Activated T-cell treated with anti-CD3 and anti-CD28 coated beads, Interleukin-2, amount 50 U/mL, for 72 hours (primary cell): ENCODE data around the gene CRB2. TPM values are rescaled to one million over a fixed set of nuclear protein-coding genes. Genes with fewer than 3 reads are reported as not detected.

Experiments used
- ATAC-seq, 2 donors: fragments of 150-1000 bp; cut with Tn5 transposase; replicated peaks in 1 of 2; 2 replicates each; pipeline ENCODE4 v1.10.0; 2021; ENCODE audit warnings: moderate library complexity in 2 of 2, mild to moderate bottlenecking in 1 of 2
- DNase-seq, 2 donors: peaks; one replicate each; pipeline ENCODE4 v3.0.0; 2021 to 2022; ENCODE audit warnings: mixed read lengths in 1 of 2
- H3K27ac Mint-ChIP-seq: one replicate; pipeline ENCODE4 v1.8.0; 2022; ENCODE audit warnings: mild to moderate bottlenecking, moderate library complexity, mixed read lengths
- H3K27me3 Mint-ChIP-seq: one replicate; pipeline ENCODE4 v1.8.0; 2022; ENCODE audit warnings: low read depth, mixed read lengths
- H3K36me3 Mint-ChIP-seq, 2 donors: one replicate each; pipeline ENCODE4 v1.8.0; 2022; ENCODE audit warnings: mixed read lengths in 2 of 2, mild to moderate bottlenecking in 1 of 2; ENCODE audit not compliant: insufficient read depth in 2 of 2
- H3K4me1 Mint-ChIP-seq: one replicate; pipeline ENCODE4 v1.8.0; 2022; ENCODE audit warnings: low read depth, mixed read lengths
- H3K4me3 Mint-ChIP-seq, 2 donors: one replicate each; pipeline ENCODE4 v1.8.0; 2022; ENCODE audit warnings: mild to moderate bottlenecking in 2 of 2, mixed read lengths in 2 of 2, moderate library complexity in 2 of 2
- H3K9me3 Mint-ChIP-seq, 2 donors: one replicate each; pipeline ENCODE4 v1.8.0; 2022; ENCODE audit warnings: mixed read lengths in 2 of 2
- total RNA-seq, 2 donors: library from RNA; stranded (reverse); gene quantifications; one replicate each; pipeline ENCODE4 v1.2.3, GENCODE V29; 2022

Gene CRB2
- total RNA-seq, 2 donors from 2014 or later: not detected

DNA sequence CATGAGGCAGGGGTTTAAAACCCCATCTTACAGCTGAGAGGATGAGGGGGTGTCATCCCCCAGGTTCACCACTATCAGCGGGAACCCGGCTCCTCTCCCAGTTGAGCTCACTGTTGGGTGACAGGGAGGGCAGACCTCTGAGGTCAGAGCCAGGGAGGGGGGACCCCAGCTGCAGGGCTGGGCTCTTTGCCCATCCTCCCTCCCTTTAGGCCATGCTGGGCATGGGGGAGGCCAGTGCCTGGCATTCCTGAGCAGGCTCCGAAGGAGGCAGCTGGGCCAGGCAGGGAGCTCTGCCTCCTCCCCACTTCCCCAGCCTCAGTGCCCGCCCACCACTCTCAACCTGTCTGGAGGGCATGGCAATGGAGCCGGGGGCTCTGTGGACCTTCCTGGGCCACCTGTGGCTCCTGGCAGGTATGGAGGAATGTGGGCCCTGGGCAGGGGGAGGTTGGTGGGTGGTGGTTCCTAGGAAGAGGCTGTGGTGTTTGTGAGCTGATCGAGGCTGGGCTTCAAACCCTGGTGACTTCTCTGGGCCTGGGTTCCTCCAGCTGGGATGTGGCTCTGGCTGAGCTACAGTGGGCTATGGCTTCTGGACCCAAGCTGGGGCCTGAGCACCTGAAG, 12.6 kb downstream of the CRB2 start:
- Mint-ChIP-seq H3K36me3 (no peaks in the 10 kb centered on the region), H3K27ac (no peak overlapping the region), H3K27me3 (peaks cover 21% of the 10 kb centered on the region), H3K9me3 (no peaks in the 10 kb centered on the region), H3K4me1 (no peaks in the 10 kb centered on the region), H3K4me3 (no peak overlapping the region)
- DNase-seq (no peak), ATAC-seq (no peak)

DNA sequence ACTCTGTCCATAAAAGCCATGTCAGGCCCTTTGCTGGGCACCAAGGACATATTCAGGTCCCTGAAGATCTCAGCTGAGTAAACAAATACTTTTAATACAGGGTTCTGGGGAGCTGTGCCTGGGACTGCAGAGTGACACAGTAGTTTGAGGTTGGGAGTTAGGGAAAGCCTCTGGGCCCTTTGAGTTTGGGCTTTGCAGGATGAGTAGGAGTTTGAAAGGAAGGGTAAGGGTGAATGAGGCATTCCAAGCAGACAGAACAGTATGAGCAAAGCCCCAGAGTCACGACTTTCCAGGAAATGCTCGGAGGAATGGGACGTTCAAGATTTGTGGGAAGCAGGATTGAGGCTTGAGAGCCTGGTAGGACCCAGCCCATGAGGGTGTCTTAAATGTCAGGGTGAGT, 13.3 kb downstream of the CRB2 start:
- ATAC-seq (no peak), DNase-seq (no peak)
- H3K27ac Mint-ChIP-seq: no peak overlapping the region
- no peaks in the 10 kb centered on the region for H3K9me3 Mint-ChIP-seq
- no peak overlapping the region for H3K4me3 Mint-ChIP-seq
- H3K27me3 Mint-ChIP-seq: peaks cover 27% of the 10 kb centered on the region
- no peaks in the 10 kb centered on the region for H3K4me1 Mint-ChIP-seq
- H3K36me3 Mint-ChIP-seq: no peaks in the 10 kb centered on the region

DNA sequence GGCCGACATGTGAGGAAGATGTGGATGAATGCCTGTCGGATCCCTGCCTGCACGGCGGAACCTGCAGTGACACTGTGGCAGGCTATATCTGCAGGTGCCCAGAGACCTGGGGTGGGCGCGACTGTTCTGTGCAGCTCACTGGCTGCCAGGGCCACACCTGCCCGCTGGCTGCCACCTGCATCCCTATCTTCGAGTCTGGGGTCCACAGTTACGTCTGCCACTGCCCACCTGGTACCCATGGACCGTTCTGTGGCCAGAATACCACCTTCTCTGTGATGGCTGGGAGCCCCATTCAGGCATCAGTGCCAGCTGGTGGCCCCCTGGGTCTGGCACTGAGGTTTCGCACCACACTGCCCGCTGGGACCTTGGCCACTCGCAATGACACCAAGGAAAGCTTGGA, 14.1 kb downstream of the CRB2 start:
- Mint-ChIP-seq H3K27me3 (peaks cover 35% of the 10 kb centered on the region), H3K4me3 (no peak overlapping the region), H3K9me3 (no peaks in the 10 kb centered on the region), H3K4me1 (no peaks in the 10 kb centered on the region), H3K36me3 (no peaks in the 10 kb centered on the region), H3K27ac (no peak overlapping the region)
- no peak for DNase-seq
- ATAC-seq: no peak

DNA sequence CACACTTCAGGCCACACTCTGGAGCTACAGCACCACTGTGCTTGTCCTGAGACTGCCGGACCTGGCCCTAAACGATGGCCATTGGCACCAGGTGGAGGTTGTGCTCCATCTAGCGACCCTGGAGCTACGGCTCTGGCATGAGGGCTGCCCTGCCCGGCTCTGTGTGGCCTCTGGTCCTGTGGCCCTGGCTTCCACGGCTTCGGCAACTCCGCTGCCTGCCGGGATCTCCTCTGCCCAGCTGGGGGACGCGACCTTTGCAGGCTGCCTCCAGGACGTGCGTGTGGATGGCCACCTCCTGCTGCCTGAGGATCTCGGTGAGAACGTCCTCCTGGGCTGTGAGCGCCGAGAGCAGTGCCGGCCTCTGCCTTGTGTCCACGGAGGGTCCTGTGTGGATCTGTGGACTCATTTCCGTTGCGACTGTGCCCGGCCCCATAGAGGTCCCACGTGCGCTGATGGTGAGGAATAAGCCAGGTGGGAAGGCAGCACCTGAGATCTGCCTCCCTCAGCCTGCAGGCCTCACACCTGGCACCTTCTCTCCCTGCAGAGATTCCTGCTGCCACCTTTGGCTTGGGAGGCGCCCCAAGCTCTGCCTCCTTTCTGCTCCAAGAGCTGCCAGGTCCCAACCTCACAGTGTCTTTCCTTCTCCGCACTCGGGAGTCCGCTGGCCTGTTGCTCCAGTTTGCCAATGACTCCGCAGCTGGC, 14.7 kb downstream of the CRB2 start:
- DNase-seq (no peak), ATAC-seq (no peak)
- peaks cover 39% of the 10 kb centered on the region for H3K27me3 Mint-ChIP-seq
- H3K4me1 Mint-ChIP-seq: no peaks in the 10 kb centered on the region
- H3K27ac Mint-ChIP-seq: no peak overlapping the region
- no peak overlapping the region for H3K4me3 Mint-ChIP-seq
- no peaks in the 10 kb centered on the region for H3K9me3 Mint-ChIP-seq
- no peaks in the 10 kb centered on the region for H3K36me3 Mint-ChIP-seq

DNA sequence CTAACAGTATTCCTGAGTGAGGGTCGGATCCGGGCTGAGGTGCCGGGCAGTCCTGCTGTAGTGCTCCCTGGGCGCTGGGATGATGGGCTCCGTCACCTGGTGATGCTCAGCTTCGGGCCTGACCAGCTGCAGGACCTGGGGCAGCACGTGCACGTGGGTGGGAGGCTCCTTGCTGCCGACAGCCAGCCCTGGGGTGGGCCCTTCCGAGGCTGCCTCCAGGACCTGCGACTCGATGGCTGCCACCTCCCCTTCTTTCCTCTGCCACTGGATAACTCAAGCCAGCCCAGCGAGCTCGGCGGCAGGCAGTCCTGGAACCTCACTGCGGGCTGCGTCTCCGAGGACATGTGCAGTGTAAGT, 15.2 kb downstream of the CRB2 start:
- Mint-ChIP-seq H3K4me1 (no peaks in the 10 kb centered on the region), H3K27me3 (peaks cover 39% of the 10 kb centered on the region), H3K27ac (no peak overlapping the region), H3K36me3 (no peaks in the 10 kb centered on the region), H3K4me3 (no peak overlapping the region), H3K9me3 (no peaks in the 10 kb centered on the region)
- no peak for DNase-seq
- no peak for ATAC-seq

DNA sequence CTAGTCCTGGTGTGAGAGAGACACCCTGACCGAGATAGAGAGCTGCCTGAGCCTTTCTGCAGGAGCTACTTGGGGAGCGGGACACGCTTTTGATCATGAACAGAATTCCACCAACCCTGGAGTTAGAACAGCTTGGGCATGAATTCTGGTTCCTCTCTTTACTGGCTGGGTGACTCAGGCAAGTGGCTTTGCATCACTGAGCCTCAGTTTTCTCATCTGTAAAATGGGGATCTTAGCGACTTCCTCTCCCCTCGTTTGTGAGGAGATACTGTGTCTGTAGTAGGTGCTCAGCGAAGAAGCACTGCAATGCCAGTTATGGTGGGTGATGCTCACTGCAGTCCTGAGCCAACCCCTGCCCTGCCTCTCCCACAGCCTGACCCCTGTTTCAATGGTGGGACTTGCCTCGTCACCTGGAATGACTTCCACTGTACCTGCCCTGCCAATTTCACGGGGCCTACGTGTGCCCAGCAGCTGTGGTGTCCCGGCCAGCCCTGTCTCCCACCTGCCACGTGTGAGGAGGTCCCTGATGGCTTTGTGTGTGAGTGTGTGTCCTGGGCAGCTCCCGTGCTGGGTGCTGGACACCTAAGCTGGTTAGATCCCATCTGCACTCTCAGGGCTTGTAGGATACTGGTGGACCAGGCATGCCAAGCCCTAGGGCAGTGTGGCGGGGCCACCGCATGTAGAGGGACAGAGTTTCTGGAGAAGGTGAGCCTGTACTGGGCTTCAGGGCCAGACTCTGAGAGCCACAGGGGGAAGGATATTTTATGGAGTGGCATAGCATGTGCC, 16.0 kb downstream of the CRB2 start:
- no peak overlapping the region for H3K4me3 Mint-ChIP-seq
- no peaks in the 10 kb centered on the region for H3K36me3 Mint-ChIP-seq
- DNase-seq (no peak), ATAC-seq (no peak)
- no peaks in the 10 kb centered on the region for H3K9me3 Mint-ChIP-seq
- peaks cover 39% of the 10 kb centered on the region for H3K27me3 Mint-ChIP-seq
- no peak overlapping the region for H3K27ac Mint-ChIP-seq
- H3K4me1 Mint-ChIP-seq: no peaks in the 10 kb centered on the region

DNA sequence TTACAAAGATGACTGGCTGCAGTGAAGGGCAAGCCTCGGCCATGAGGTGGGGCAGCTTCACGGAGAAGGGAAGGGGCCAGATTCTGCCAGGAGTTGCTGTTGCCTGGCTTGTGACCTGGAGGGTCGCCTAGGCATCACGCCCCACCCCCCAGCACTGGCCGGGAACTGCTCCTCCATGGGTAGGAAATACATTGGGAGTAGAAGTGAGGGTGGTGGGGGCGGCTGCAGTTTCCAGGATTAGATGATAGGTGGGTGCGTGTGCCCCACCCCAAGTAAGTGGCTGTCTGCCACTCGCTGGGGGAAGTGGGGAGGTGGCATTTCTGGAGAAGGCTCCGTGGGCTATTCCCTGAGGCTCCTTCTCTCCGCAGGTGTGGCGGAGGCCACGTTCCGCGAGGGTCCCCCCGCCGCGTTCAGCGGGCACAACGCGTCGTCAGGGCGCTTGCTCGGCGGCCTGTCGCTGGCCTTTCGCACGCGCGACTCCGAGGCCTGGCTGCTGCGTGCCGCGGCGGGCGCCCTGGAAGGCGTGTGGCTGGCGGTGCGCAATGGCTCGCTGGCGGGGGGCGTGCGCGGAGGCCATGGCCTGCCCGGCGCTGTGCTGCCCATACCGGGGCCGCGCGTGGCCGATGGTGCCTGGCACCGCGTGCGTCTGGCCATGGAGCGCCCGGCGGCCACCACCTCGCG, 16.9 kb downstream of the CRB2 start:
- H3K4me3 Mint-ChIP-seq: no peak overlapping the region
- ATAC-seq (no peak), DNase-seq (no peak)
- H3K4me1 Mint-ChIP-seq: no peaks in the 10 kb centered on the region
- H3K9me3 Mint-ChIP-seq: no peaks in the 10 kb centered on the region
- H3K27me3 Mint-ChIP-seq: peaks cover 39% of the 10 kb centered on the region
- no peaks in the 10 kb centered on the region for H3K36me3 Mint-ChIP-seq
- no peak overlapping the region for H3K27ac Mint-ChIP-seq

DNA sequence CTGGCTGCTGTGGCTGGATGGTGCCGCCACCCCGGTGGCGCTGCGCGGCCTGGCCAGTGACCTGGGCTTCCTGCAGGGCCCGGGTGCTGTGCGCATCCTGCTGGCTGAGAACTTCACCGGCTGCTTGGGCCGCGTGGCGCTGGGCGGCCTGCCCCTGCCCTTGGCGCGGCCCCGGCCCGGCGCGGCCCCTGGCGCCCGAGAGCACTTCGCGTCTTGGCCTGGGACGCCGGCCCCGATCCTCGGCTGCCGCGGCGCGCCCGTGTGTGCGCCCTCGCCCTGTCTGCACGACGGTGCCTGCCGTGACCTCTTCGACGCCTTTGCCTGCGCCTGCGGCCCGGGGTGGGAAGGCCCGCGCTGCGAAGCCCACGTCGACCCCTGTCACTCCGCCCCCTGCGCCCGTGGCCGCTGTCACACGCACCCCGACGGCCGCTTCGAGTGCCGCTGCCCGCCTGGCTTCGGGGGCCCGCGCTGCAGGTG, 17.5 kb downstream of the CRB2 start:
- no peaks in the 10 kb centered on the region for H3K4me1 Mint-ChIP-seq
- DNase-seq: no peak
- H3K27ac Mint-ChIP-seq: no peak overlapping the region
- peaks cover 39% of the 10 kb centered on the region for H3K27me3 Mint-ChIP-seq
- no peak overlapping the region for H3K4me3 Mint-ChIP-seq
- no peaks in the 10 kb centered on the region for H3K9me3 Mint-ChIP-seq
- no peaks in the 10 kb centered on the region for H3K36me3 Mint-ChIP-seq
- ATAC-seq: peak in 1 of 2 donors; percentile 11

DNA sequence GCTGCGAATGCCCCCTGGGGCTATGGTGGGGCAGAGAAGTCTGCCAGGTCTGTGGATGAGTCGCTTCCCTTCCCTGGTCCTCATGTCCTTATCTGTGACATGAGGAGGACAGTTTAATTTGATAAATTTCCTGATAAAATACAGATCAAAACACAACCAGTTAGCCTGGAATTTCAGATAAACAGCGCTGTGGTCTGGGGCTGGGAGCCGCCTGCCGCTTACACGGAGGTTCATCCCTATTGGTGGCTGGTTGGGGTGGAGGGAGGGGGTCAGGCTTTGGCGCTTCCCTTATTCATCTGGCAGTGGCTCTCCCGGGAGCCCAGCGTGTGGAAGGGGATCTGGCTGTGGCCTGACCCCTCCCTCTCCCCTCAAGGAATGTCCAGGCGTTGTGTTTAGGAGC, 17.9 kb downstream of the CRB2 start:
- H3K27ac Mint-ChIP-seq: no peak overlapping the region
- DNase-seq (no peak), ATAC-seq (no peak)
- H3K4me3 Mint-ChIP-seq: peak overlapping the region in 1 of 2 donors; percentile 5
- H3K4me1 Mint-ChIP-seq: no peaks in the 10 kb centered on the region
- no peaks in the 10 kb centered on the region for H3K9me3 Mint-ChIP-seq
- no peaks in the 10 kb centered on the region for H3K36me3 Mint-ChIP-seq
- H3K27me3 Mint-ChIP-seq: peaks cover 39% of the 10 kb centered on the region

DNA sequence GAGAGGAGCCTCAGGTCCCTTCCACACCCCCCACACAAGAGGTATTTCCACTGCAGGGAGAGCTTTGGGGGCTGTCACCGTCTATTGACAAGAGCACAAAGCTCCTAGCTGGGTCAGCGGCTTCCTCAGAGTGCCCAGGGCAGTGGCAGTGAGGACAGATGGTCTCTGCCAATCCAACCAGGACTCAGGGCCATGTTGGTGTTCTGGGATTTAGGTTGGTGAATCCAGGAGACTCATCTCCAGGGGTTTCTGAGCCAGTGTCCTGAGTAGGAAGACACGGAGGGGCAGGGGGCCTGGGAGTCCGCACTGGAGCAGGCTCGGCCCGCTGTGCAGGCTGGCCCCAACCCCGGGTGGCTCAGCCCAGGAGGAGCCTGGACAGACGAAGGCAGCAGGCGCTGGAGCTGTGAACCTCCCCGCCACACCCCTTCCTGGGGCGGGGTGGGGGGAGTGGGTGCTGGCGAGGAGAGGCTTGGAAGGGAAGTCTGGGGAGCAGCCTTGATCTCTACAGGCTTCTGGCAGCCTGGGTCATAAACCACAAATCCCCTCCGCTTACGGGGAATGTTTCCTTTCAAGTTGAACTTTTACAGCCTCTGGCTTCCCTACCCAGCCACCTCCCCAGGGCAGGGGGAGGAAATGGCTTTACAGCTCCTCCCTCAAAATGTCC, 19.6 kb downstream of the CRB2 start:
- H3K27me3 Mint-ChIP-seq: peaks cover 33% of the 10 kb centered on the region
- H3K4me1 Mint-ChIP-seq: no peaks in the 10 kb centered on the region
- H3K4me3 Mint-ChIP-seq: no peak overlapping the region
- no peak for DNase-seq
- no peaks in the 10 kb centered on the region for H3K9me3 Mint-ChIP-seq
- no peak overlapping the region for H3K27ac Mint-ChIP-seq
- no peak for ATAC-seq
- H3K36me3 Mint-ChIP-seq: no peaks in the 10 kb centered on the region

DNA sequence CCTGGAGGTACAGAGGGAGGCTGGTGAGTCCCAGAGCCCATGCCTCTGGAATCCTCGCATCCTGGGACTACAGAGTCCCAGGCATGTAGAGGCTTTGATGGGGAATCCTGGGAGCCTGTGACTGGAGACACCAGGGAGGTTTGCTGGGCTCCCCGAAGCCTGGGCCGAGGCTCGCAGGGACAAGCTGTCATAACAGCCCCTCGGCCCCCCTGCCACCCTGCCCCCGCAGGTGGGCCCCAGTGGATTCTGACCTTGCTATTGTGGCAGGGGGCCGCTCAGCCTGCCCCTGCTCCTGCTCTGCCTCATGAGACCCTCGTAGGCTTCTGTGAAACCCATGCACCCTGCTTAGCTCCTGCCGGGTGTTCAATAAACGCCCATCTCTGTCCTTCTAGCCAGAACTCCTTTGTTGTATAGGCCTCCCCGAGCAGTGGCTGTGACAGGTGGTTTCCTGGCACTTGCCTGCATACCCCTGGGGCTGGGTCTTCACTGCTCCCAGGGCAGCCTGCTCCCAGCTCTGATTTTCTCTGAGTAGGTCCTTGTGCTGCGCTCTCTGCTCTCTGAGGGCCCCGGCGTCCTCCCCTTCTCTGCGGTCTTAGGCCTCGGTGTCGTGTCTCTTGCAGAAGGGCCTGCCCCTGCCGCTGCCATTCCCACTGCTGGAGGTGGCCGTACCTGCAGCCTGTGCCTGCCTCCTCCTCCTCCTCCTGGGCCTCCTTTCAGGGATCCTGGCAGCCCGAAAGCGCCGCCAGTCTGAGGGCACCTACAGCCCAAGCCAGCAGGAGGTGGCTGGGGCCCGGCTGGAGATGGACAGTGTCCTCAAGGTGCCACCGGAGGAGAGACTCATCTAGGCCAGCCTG, 20.4 kb downstream of the CRB2 start:
- Mint-ChIP-seq H3K4me1 (no peaks in the 10 kb centered on the region), H3K4me3 (no peak overlapping the region), H3K27ac (no peak overlapping the region), H3K27me3 (peaks cover 33% of the 10 kb centered on the region), H3K9me3 (no peaks in the 10 kb centered on the region), H3K36me3 (no peaks in the 10 kb centered on the region)
- ATAC-seq (no peak), DNase-seq (no peak)
